WTC11 (cell line): ENCODE measurements around the gene FTH1.

ENCODE experiments used
- CDX4 ChIP-seq: fragments of 250-450 bp; sonication (Bioruptor Pico); IDR thresholded peaks from 2 replicates; pipeline ENCODE4 v1.9.0; 2021; ENCODE audit warnings: moderate library complexity, mild to moderate bottlenecking, inconsistent platforms, borderline replicate concordance
- CREB1 ChIP-seq: sonication (generic); formaldehyde crosslinking; IDR thresholded peaks from 2 replicates; pipeline ENCODE4 v1.8.0; 2023; ENCODE audit warnings: mild to moderate bottlenecking, missing genetic modification reagents
- TP53 ChIP-seq: sonication (generic); formaldehyde crosslinking; IDR thresholded peaks from 2 replicates; pipeline ENCODE4 v1.8.1; 2023; ENCODE audit warnings: mild to moderate bottlenecking, missing genetic modification reagents
- ZBTB43 ChIP-seq: sonication (generic); formaldehyde crosslinking; IDR thresholded peaks from 2 replicates; pipeline ENCODE4 v1.8.1; 2023; ENCODE audit warnings: mild to moderate bottlenecking, missing genetic modification reagents
- ZNF317 ChIP-seq: sonication (generic); formaldehyde crosslinking; IDR thresholded peaks from 2 replicates; pipeline ENCODE4 v1.8.1; 2023; ENCODE audit warnings: low read depth, mild to moderate bottlenecking, moderate library complexity, missing genetic modification reagents, borderline replicate concordance
- TF ChIP-seq, protein P1 (sequence below): fragments of 200-600 bp; IDR thresholded peaks from 2 replicates; pipeline ENCODE4 v1.8.0; 2022; ENCODE audit warnings: antibody characterized with exemption
- TF ChIP-seq, protein P2 (sequence below): sonication (generic); formaldehyde crosslinking; IDR thresholded peaks from 2 replicates; pipeline ENCODE4 v1.8.0; 2023; ENCODE audit warnings: missing genetic modification reagents, mild to moderate bottlenecking, borderline replicate concordance
- TF ChIP-seq, protein P3 (sequence below): sonication (generic); formaldehyde crosslinking; IDR thresholded peaks from 2 replicates; pipeline ENCODE4 v1.8.0; 2023; ENCODE audit warnings: missing genetic modification reagents

DNA sequence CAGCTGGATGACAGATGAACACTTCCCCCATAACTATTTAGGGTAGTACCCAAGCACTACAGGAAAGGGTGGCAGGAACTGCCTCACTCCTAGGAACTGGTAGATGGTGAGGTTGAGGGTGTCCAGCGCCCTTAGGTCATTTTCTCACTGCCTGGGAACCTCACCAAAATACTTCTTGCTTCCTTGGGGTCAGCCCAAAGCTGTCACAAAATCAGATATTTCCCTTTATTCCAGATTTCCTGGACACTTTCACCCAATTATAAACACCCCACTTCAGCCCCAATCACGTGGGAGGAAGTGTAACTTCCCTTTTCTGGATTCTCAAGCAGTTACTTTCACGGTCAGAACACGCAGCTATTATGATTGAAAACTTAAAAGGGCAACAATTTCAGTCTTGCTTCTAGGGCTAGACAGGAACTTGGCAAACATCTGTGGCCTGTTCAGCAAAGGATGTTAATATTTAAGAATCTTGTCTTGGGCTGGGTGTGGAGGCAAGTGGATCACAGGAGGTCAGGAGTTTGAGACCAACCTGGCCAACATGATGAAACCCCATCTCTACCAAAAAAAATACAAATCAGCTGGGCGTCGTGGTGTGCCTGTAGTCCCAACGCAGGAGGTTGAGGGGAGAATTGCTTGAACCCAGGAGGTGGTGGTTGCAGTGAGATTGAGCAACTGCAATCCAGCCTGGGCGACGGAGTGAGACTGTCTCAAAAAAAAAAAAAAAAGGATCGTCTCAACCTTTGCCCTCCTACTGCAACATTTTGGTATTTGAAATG is 4.0 kb downstream of the FTH1 start:
- TF ChIP-seq, protein P1, sequence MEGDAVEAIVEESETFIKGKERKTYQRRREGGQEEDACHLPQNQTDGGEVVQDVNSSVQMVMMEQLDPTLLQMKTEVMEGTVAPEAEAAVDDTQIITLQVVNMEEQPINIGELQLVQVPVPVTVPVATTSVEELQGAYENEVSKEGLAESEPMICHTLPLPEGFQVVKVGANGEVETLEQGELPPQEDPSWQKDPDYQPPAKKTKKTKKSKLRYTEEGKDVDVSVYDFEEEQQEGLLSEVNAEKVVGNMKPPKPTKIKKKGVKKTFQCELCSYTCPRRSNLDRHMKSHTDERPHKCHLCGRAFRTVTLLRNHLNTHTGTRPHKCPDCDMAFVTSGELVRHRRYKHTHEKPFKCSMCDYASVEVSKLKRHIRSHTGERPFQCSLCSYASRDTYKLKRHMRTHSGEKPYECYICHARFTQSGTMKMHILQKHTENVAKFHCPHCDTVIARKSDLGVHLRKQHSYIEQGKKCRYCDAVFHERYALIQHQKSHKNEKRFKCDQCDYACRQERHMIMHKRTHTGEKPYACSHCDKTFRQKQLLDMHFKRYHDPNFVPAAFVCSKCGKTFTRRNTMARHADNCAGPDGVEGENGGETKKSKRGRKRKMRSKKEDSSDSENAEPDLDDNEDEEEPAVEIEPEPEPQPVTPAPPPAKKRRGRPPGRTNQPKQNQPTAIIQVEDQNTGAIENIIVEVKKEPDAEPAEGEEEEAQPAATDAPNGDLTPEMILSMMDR: no peak
- no peak for TF ChIP-seq CREB1 (CRISPR knock-in tag)
- TF ChIP-seq, protein P2, sequence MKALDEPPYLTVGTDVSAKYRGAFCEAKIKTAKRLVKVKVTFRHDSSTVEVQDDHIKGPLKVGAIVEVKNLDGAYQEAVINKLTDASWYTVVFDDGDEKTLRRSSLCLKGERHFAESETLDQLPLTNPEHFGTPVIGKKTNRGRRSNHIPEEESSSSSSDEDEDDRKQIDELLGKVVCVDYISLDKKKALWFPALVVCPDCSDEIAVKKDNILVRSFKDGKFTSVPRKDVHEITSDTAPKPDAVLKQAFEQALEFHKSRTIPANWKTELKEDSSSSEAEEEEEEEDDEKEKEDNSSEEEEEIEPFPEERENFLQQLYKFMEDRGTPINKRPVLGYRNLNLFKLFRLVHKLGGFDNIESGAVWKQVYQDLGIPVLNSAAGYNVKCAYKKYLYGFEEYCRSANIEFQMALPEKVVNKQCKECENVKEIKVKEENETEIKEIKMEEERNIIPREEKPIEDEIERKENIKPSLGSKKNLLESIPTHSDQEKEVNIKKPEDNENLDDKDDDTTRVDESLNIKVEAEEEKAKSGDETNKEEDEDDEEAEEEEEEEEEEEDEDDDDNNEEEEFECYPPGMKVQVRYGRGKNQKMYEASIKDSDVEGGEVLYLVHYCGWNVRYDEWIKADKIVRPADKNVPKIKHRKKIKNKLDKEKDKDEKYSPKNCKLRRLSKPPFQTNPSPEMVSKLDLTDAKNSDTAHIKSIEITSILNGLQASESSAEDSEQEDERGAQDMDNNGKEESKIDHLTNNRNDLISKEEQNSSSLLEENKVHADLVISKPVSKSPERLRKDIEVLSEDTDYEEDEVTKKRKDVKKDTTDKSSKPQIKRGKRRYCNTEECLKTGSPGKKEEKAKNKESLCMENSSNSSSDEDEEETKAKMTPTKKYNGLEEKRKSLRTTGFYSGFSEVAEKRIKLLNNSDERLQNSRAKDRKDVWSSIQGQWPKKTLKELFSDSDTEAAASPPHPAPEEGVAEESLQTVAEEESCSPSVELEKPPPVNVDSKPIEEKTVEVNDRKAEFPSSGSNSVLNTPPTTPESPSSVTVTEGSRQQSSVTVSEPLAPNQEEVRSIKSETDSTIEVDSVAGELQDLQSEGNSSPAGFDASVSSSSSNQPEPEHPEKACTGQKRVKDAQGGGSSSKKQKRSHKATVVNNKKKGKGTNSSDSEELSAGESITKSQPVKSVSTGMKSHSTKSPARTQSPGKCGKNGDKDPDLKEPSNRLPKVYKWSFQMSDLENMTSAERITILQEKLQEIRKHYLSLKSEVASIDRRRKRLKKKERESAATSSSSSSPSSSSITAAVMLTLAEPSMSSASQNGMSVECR (CRISPR knock-in tag): no peak
- TF ChIP-seq TP53 (CRISPR knock-in tag): no peak
- TF ChIP-seq, protein P3, sequence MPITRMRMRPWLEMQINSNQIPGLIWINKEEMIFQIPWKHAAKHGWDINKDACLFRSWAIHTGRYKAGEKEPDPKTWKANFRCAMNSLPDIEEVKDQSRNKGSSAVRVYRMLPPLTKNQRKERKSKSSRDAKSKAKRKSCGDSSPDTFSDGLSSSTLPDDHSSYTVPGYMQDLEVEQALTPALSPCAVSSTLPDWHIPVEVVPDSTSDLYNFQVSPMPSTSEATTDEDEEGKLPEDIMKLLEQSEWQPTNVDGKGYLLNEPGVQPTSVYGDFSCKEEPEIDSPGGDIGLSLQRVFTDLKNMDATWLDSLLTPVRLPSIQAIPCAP (CRISPR knock-in tag): no peak
- no peak for TF ChIP-seq ZBTB43 (CRISPR knock-in tag)
- TF ChIP-seq CDX4 (CRISPR knock-in tag): no peak
- TF ChIP-seq ZNF317: no peak
